MM.1S (cell line): Measurements from ENCODE around the gene IL1RAPL1.

Source experiments
- DNase-seq: peaks from one replicate; pipeline ENCODE4 v3.0.0-alpha.2; 2015
- H2AFZ ChIP-seq: fragments of 300-600 bp; sonication (generic); 2 replicates; pipeline ENCODE4 v1.6.0; 2016; ENCODE audit warnings: antibody characterized with exemption, low read length
- H3F3A ChIP-seq: fragments of 300-600 bp; sonication (generic); 2 replicates; pipeline ENCODE4 v1.6.1; 2016; ENCODE audit warnings: mild to moderate bottlenecking, antibody characterized with exemption, low read length, moderate library complexity, mixed read lengths; ENCODE audit not compliant: insufficient read depth
- H3K27ac ChIP-seq: fragments of 300-600 bp; sonication (generic); 2 replicates; pipeline ENCODE4 v1.5.1; 2016; ENCODE audit warnings: mild to moderate bottlenecking, low read length
- H3K27me3 ChIP-seq: fragments of 300-600 bp; sonication (generic); replicated peaks from 2 replicates; pipeline ENCODE4 v1.6.0; 2016; ENCODE audit warnings: low read length; ENCODE audit not compliant: insufficient read depth
- H3K36me3 ChIP-seq: fragments of 300-600 bp; sonication (generic); replicated peaks from 2 replicates; pipeline ENCODE4 v1.6.1; 2016; ENCODE audit warnings: mild to moderate bottlenecking, low read length, mixed read lengths; ENCODE audit not compliant: insufficient read depth
- H3K4me1 ChIP-seq: fragments of 300-600 bp; sonication (generic); 2 replicates; pipeline ENCODE4 v1.6.1; 2016; ENCODE audit warnings: low read length, mixed read lengths
- H3K4me2 ChIP-seq: fragments of 300-600 bp; sonication (generic); 2 replicates; pipeline ENCODE4 v1.6.0; 2016; ENCODE audit warnings: low read depth, low read length
- H3K4me3 ChIP-seq: fragments of 300-600 bp; sonication (generic); 2 replicates; pipeline ENCODE4 v1.5.1; 2016; ENCODE audit warnings: low read length, mixed read lengths
- H3K79me2 ChIP-seq: fragments of 300-600 bp; sonication (generic); 2 replicates; pipeline ENCODE4 v1.6.1; 2016; ENCODE audit warnings: mixed run types, low read length, mixed read lengths
- H3K9ac ChIP-seq: fragments of 300-600 bp; sonication (generic); 2 replicates; pipeline ENCODE4 v1.6.1; 2016; ENCODE audit warnings: low read length, mixed read lengths
- H3K9me2 ChIP-seq: fragments of 300-600 bp; sonication (generic); replicated peaks from 2 replicates; pipeline ENCODE4 v1.6.1; 2016; ENCODE audit warnings: mild to moderate bottlenecking, low read length, mixed read lengths; ENCODE audit not compliant: insufficient read depth
- H3K9me3 ChIP-seq: fragments of 300-600 bp; sonication (generic); replicated peaks from 2 replicates; pipeline ENCODE4 v1.6.1; 2016; ENCODE audit warnings: mild to moderate bottlenecking, low read length, mixed read lengths; ENCODE audit not compliant: insufficient read depth
- H4K20me1 ChIP-seq: fragments of 300-600 bp; sonication (generic); 2 replicates; pipeline ENCODE4 v1.6.1; 2016; ENCODE audit warnings: mild to moderate bottlenecking, low read length, moderate library complexity, mixed read lengths; ENCODE audit not compliant: insufficient read depth
- CTCF ChIP-seq: fragments of 300-600 bp; sonication (generic); IDR thresholded peaks from 2 replicates; pipeline ENCODE4 v1.5.1; 2016; ENCODE audit warnings: antibody characterized with exemption, low read length, mixed read lengths
- EZH2 ChIP-seq: fragments of 300-600 bp; sonication (generic); optimal IDR thresholded peaks from 2 replicates; pipeline ENCODE3; 2017; ENCODE audit warnings: low read depth, mild to moderate bottlenecking, antibody characterized with exemption, low read length, mixed read lengths
- EZH2phosphoT487 ChIP-seq: fragments of 300-600 bp; sonication (generic); IDR thresholded peaks from 2 replicates; pipeline ENCODE4 v1.6.1; 2018; ENCODE audit warnings: antibody characterized with exemption, low read length

IL1RAPL1 gene

GRCh38 chrX:29419774-29420553 lies 832.7 kb downstream of the IL1RAPL1 start:
- Histone ChIP-seq H3K9ac (no peak overlapping the region), H3K4me2 (no peak overlapping the region), H3K4me1 (no peaks in the 10 kb centered on the region), H4K20me1 (no peaks in the 10 kb centered on the region), H3K9me3 (no peaks in the 10 kb centered on the region), H3K4me3 (no peak overlapping the region), H3K27me3 (no peaks in the 10 kb centered on the region), H3K27ac (no peak overlapping the region), H3K9me2 (no peaks in the 10 kb centered on the region), H3K79me2 (no peaks in the 10 kb centered on the region), H2AFZ (no peak overlapping the region), H3K36me3 (no peaks in the 10 kb centered on the region), H3F3A (no peaks in the 10 kb centered on the region)
- no peak for TF ChIP-seq EZH2
- no peak for TF ChIP-seq CTCF
- TF ChIP-seq EZH2phosphoT487 = no peak
- no peak for DNase-seq

GRCh38 chrX:29422034-29422433 lies 834.8 kb downstream of the IL1RAPL1 start:
- H2AFZ ChIP-seq = no peak overlapping the region
- no peaks in the 10 kb centered on the region for H3K9me3 ChIP-seq
- H3K4me2 ChIP-seq = no peak overlapping the region
- no peak overlapping the region for H3K27ac ChIP-seq
- H4K20me1 ChIP-seq = no peaks in the 10 kb centered on the region
- no peaks in the 10 kb centered on the region for H3K36me3 ChIP-seq
- no peaks in the 10 kb centered on the region for H3K79me2 ChIP-seq
- H3K9me2 ChIP-seq = no peaks in the 10 kb centered on the region
- TF ChIP-seq CTCF (no peak), EZH2phosphoT487 (no peak)
- H3K9ac ChIP-seq = no peak overlapping the region
- DNase-seq = no peak
- H3K27me3 ChIP-seq = no peaks in the 10 kb centered on the region
- H3K4me3 ChIP-seq = no peak overlapping the region
- no peaks in the 10 kb centered on the region for H3F3A ChIP-seq
- no peaks in the 10 kb centered on the region for H3K4me1 ChIP-seq

GRCh38 chrX:29431895-29432294 lies 844.6 kb downstream of the IL1RAPL1 start:
- no peaks in the 10 kb centered on the region for H3K27me3 ChIP-seq
- H3K4me3 ChIP-seq = no peak overlapping the region
- H3K9ac ChIP-seq = no peak overlapping the region
- no peak overlapping the region for H2AFZ ChIP-seq
- H3K27ac ChIP-seq = no peak overlapping the region
- TF ChIP-seq EZH2 = no peak
- no peak for TF ChIP-seq EZH2phosphoT487
- TF ChIP-seq CTCF = no peak
- no peak overlapping the region for H3K4me2 ChIP-seq
- no peaks in the 10 kb centered on the region for H4K20me1 ChIP-seq
- H3F3A ChIP-seq = no peaks in the 10 kb centered on the region
- DNase-seq = no peak
- H3K9me2 ChIP-seq = no peaks in the 10 kb centered on the region
- no peaks in the 10 kb centered on the region for H3K9me3 ChIP-seq
- no peaks in the 10 kb centered on the region for H3K4me1 ChIP-seq
- no peaks in the 10 kb centered on the region for H3K79me2 ChIP-seq
- H3K36me3 ChIP-seq = no peaks in the 10 kb centered on the region
